GM19324 (cell line): ENCODE results near the gene ELK3.

Source experiments
- ATAC-seq: cut with Tn5 transposase; IDR thresholded peaks from one replicate; pipeline ENCODE4 v1.9.1; 2021; ENCODE audit warnings: mild to moderate bottlenecking, moderate library complexity; ENCODE audit not compliant: unreplicated experiment, low FRiP score

The ELK3 gene

GRCh38 chr12:96248136-96248931, 54.2 kb downstream of the ELK3 start:
- ATAC-seq = no peak

GRCh38 chr12:96249196-96250118, 55.3 kb downstream of the ELK3 start:
- ATAC-seq = no peak

- no peak for ATAC-seq
Measured at GRCh38 chr12:96250119-96250685, 56.0 kb downstream of the ELK3 start.

GRCh38 chr12:96255077-96255476, 60.9 kb downstream of the ELK3 start:
- ATAC-seq = no peak

- no peak for ATAC-seq
Measured at GRCh38 chr12:96256672-96257361, 62.6 kb downstream of the ELK3 start.

GRCh38 chr12:96257550-96258103, 63.5 kb downstream of the ELK3 start:
- no peak for ATAC-seq

GRCh38 chr12:96258104-96258961, 64.2 kb downstream of the ELK3 start:
- ATAC-seq = no peak

- ATAC-seq = no peak
Measured at GRCh38 chr12:96260231-96260630, 66.1 kb downstream of the ELK3 start.

GRCh38 chr12:96260644-96261043, 66.5 kb downstream of the ELK3 start:
- no peak for ATAC-seq

- no peak for ATAC-seq
Measured at GRCh38 chr12:96261557-96261956, 67.4 kb downstream of the ELK3 start.

- no peak for ATAC-seq
Measured at GRCh38 chr12:96263449-96263902, 69.3 kb downstream of the ELK3 start.

GRCh38 chr12:96265400-96265799, 71.2 kb downstream of the ELK3 start:
- ATAC-seq = no peak

GRCh38 chr12:96265836-96266235, 71.7 kb downstream of the ELK3 start:
- ATAC-seq = no peak

- ATAC-seq = no peak
Measured at GRCh38 chr12:96266238-96266637, 72.1 kb downstream of the ELK3 start.

- no peak for ATAC-seq
Measured at GRCh38 chr12:96271469-96272199, 77.5 kb downstream of the ELK3 start.

- no peak for ATAC-seq
Measured at GRCh38 chr12:96274331-96274730, 80.2 kb downstream of the ELK3 start.

GRCh38 chr12:96285158-96285557, 91.0 kb downstream of the ELK3 start:
- ATAC-seq = no peak

GRCh38 chr12:96289067-96289466, 94.9 kb downstream of the ELK3 start:
- no peak for ATAC-seq

GRCh38 chr12:96293093-96293492, 98.9 kb downstream of the ELK3 start:
- no peak for ATAC-seq
